HG03196 (cell line): ENCODE results near the gene USP7.
"Not testable (repeated sequence)": the region's sequence is repeated elsewhere in the genome, so short reads cannot be mapped to it uniquely, and the experiment has no call there.

Experiments
- ATAC-seq: cut with Tn5 transposase; IDR thresholded peaks from one replicate; pipeline ENCODE4 v1.9.1; 2021; ENCODE audit not compliant: unreplicated experiment

Gene USP7

DNA sequence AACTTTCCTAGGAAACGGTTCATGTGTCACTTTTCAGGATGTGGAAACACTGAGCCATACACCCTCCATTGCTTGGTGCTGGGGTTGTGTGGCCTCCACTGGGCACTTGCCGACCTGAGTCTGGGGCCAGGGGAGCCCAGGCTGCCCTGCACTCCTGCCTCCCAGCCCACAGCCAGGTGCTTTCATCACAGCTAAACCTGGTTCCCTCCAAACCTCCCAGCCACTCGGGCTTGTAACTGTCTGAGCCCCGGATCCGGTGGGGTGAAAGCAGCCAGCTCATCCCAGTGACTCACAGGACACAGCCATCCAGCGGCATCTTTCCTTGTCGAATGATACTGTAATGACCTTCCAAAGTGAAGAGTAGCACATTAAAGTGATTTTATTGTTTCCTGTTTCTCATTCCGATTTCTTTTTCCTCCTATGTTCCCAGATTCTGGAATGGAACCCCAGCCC, 114.7 kb downstream of the USP7 start:
- no peak for ATAC-seq

DNA sequence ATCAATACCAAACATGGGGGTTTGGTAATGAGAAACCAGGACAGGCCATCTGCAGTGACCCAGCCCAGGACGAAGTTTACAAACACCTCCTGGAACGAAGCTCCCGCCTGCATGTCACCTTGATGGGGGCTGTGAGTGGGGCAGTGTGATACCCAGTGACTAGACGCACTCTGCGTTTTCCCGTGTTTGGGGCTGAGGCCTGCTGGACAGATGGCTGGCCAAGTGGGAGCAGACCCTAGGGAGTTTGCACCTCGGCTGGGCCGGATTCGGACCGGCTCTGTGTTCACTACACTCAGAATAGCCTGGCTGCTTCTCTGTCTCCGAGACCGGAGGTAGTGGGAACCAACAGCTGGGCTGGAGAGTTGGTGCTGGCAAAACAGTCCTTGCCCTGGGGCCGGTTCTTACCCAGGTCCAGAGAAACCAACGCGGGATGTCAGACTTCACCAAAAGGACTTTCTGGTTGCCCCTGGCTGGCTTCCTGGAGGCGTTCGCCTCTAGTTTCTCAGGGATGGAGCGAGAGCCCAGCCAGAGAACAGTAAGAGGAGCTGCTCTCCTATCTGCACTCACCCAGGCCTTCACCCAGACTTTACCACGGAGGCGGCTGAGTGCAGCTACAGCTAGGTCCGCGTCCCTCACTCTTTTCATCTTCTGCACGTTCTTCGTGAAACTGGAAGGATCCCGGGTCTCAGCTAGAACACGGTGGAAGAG, 115.3 kb downstream of the USP7 start:
- ATAC-seq, result no peak

DNA sequence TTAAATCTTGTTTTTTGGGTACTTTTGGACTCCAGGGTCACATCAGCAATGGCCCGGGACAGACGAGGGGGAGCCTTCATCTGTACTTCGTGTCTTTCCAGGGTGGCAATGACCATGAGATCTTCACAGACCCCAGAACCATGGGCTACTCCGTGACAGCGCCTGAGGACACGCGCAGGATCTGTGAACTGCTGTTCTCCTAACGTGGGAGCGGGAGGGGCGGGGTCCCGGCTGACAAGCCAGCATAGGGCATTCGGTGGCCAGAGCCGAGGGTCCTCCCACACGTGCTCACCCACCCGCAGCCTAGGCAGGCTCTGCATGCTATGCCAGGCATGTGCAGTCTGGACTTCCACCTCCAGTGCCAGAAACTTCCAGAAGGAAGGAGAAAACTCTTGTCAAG, 116.1 kb downstream of the USP7 start:
- ATAC-seq, result no peak

DNA sequence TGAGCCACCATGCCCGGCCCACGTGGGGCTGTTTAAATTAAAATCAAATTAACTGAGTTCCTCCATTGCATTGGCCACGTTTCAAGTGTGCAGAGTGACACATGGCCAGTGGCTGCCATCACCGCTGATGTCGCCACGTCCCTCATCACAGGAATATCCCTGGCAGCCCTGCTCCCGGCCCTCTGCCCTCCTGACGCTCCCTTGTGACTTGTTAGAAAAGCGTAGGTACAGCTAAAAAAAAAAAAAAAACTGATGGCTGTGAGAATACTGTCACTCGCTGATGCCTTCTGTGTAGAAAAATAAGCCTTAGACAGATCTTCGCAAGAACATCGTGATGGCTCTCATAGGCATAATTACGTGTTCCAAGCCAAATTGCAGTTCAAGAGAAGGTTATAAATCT, 116.6 kb downstream of the USP7 start:
- ATAC-seq, result no peak

DNA sequence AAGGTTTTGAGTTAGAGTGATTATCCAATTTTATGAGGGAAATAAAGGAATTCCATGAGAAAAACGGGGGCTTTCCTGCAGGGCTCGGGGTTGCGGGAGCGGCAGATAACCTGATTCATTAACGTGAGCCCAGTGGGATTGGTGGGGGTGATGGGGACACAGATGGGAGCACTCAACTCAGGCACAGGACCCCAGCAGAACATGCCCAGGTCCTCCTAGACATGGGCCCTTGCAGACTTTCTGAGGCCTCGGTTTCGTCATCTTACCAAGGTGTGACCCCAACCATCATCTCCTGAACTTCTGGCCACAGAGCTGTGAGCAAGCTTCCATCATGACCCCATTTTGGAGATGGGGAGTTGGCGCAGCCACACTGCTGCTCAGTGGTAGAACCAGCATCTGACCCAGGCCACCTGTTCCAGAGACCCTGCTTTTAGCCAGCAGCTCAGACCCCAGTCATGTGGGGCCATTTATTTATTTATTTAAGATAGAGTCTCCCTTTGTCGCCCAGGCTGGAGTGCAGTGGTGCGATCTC, 117.2 kb downstream of the USP7 start:
- ATAC-seq, result no peak

DNA sequence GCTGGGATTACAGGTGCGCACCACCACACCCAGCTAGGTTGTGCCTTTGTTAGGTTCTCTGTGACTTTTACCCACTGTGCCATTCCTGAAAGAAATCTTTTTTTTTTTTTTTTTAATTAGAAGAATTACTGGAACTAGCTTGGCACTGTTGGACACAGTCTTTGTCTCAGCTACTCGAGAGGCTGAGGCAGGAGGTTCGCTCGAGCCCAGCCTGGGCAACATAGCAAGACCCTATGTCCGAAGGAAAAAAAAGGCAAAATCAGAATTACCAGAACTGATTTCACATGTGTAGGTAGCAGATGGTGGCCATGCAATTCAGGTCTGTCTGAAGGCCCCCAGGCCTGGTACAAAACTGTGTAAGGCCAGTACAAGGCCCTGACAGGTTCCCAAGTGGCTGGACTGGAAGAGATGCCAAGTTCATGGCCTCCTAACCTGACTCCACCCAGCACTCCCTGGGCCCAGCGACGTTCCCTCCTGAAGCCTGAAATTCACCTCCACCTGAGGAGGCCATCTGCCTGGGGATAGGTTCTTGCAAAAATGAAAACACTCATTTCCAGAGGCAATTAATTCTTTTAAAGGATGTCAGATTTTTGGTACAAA, 117.9 kb downstream of the USP7 start:
- ATAC-seq, result no peak

DNA sequence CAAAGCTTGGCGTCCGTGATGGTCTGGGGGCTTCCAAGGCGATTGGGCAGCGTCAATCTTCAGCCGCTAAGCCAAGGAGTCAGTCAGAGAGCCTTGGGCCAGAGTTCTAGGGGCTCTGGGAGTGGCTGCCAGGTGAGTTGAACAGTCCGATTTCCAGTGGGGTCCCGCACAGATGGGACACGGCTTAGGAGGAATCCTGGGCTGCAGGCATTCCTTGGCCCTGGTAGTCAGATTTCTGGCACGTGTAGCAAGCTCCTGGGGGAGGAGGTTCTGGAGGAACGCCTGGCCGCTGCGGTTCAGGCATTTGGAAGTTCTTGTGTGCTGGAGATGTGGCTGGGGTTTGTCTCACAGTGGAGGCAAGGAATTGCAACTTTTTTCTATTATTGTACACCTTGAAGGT, 120.4 kb downstream of the USP7 start:
- not testable (repeated sequence) for ATAC-seq
